Measurements from ENCODE around the gene FOSL1. TPM values are rescaled to one million over a fixed set of nuclear protein-coding genes. Genes with fewer than 3 reads are reported as not detected.

FOSL1 gene
- total RNA-seq, 6 experiments from 2014 or later: 0.35 to 1.2 (median 0.89) TPM; not detected in 2

GRCh38 chr11:65857853-65858680 is 42.1 kb downstream of the FOSL1 start, which contains the start of gene CFL1:
Gene CFL1 (minus strand): TSS chr11:65858180. CDS start chr11:65858099, 81 bp downstream.
- peak; percentile 99 for DNase-seq

GRCh38 chr11:65857500-65857852 is 42.7 kb downstream of the FOSL1 start:
- H3K27me3 ChIP-seq: no peaks in the 10 kb centered on the region
- intact Hi-C loops (cut with DNase I): no loop called here
- ATAC-seq (no peak), DNase-seq (peak in 1 of 3 donors; percentile 76)
- TF ChIP-seq CTCF (IDR thresholded peaks at IDR 0.05) (no peak), POLR2A (IDR thresholded peaks at IDR 0.05) (no peak)
- no peaks in the 10 kb centered on the region for H3K9me3 ChIP-seq
- peak overlapping the region; percentile 94 to 96 (median 95) for H3K27ac ChIP-seq
- peaks cover 6 to 44% (median 21%) of the 10 kb centered on the region in 4 donors for H3K36me3 ChIP-seq
- H3K4me1 ChIP-seq: peaks cover 0 to 26% (median 4%) of the 10 kb centered on the region in 4 donors
- peak overlapping the region; percentile 86 to 98 (median 97) for H3K4me3 ChIP-seq
- WGBS (ENCODE audit: insufficient coverage, low coverage, low lambda C conversion rate, missing lambda C conversion rate): 0% methylated on average over 4 of the region's 49 CpGs

More at GRCh38 chr11:65857853-65858680, 42.1 kb downstream of the FOSL1 start, which contains the start of gene CFL1:
- Histone ChIP-seq H3K4me3 (peak within 1 kb of the TSS; percentile 86 to 98 (median 97)), H3K36me3 (peaks cover 6 to 43% (median 23%) of the 10 kb centered on the region in 4 donors), H3K27me3 (no peaks in the 10 kb centered on the region), H3K27ac (peak within 1 kb of the TSS; percentile 94 to 96 (median 95)), H3K4me1 (peaks cover 0 to 26% (median 4%) of the 10 kb centered on the region in 4 donors), H3K9me3 (no peaks in the 10 kb centered on the region)
- WGBS (ENCODE audit: insufficient coverage, low coverage, low lambda C conversion rate, missing lambda C conversion rate): 0% methylated on average over 30 of the region's 92 CpGs
- no peak for TF ChIP-seq CTCF (IDR thresholded peaks at IDR 0.05)
- peak; percentile 99 for TF ChIP-seq POLR2A (IDR thresholded peaks at IDR 0.05)
- ATAC-seq: peak; percentile 71 to 78 (median 74)
- intact Hi-C loops (cut with DNase I): no loop called here

GRCh38 chr11:65856689-65857499 is 43.3 kb downstream of the FOSL1 start:
- TF ChIP-seq CTCF (IDR thresholded peaks at IDR 0.05): no peak
- peak; percentile 68 for TF ChIP-seq POLR2A (IDR thresholded peaks at IDR 0.05)
- DNase-seq: peak; percentile 87 to 89 (median 88)
- intact Hi-C loops (cut with DNase I): no loop called here
- ATAC-seq: peak; percentile 43 to 57 (median 50)
- Histone ChIP-seq H3K4me1 (peaks cover 0 to 25% (median 4%) of the 10 kb centered on the region in 4 donors), H3K36me3 (peaks cover 6 to 38% (median 20%) of the 10 kb centered on the region in 4 donors), H3K4me3 (peak overlapping the region; percentile 86 to 98 (median 97)), H3K9me3 (no peaks in the 10 kb centered on the region), H3K27me3 (no peaks in the 10 kb centered on the region), H3K27ac (peak overlapping the region; percentile 94 to 96 (median 95))
- 14% methylated on average over 4 of the region's 57 CpGs for WGBS (ENCODE audit: insufficient coverage, low coverage, low lambda C conversion rate, missing lambda C conversion rate)

GRCh38 chr11:65855927-65856363 is 44.2 kb downstream of the FOSL1 start:
- Histone ChIP-seq H3K9me3 (no peaks in the 10 kb centered on the region), H3K4me3 (peak overlapping the region in 2 of 3 donors; percentile 86 to 97), H3K36me3 (peaks cover 6 to 38% (median 21%) of the 10 kb centered on the region in 4 donors), H3K4me1 (peaks cover 0 to 17% (median 4%) of the 10 kb centered on the region in 4 donors), H3K27me3 (no peaks in the 10 kb centered on the region), H3K27ac (no peak overlapping the region)
- ATAC-seq: no peak
- no peak for DNase-seq
- intact Hi-C loops (cut with DNase I): no loop called here
- TF ChIP-seq CTCF (IDR thresholded peaks at IDR 0.05): no peak
- 84% methylated on average over 9 of the region's 15 CpGs for WGBS (ENCODE audit: insufficient coverage, low coverage, low lambda C conversion rate, missing lambda C conversion rate)
